NT2/D1 (cell line): ENCODE results near the gene SMIM35.

Source experiments
- YY1 ChIP-seq: IDR thresholded peaks from 2 replicates; pipeline ENCODE4 v1.6.1; 2011; ENCODE audit not compliant: insufficient read length, insufficient read depth
- ZNF274 ChIP-seq: IDR thresholded peaks from 2 replicates; pipeline ENCODE4 v1.6.1; 2011; ENCODE audit warnings: mild to moderate bottlenecking, low read depth, low read length

- TF ChIP-seq ZNF274, result no peak
- TF ChIP-seq YY1, result no peak
These were observed 25.1 kb downstream of the SMIM35 start for GRCh38 chr11:118061586-118062125.
